Measurements from ENCODE around the gene ALK. TPM values are rescaled to one million over a fixed set of nuclear protein-coding genes. Genes with fewer than 3 reads are reported as not detected.

ALK gene
- total RNA-seq, 2 experiments from 2014 or later: not detected

DNA sequence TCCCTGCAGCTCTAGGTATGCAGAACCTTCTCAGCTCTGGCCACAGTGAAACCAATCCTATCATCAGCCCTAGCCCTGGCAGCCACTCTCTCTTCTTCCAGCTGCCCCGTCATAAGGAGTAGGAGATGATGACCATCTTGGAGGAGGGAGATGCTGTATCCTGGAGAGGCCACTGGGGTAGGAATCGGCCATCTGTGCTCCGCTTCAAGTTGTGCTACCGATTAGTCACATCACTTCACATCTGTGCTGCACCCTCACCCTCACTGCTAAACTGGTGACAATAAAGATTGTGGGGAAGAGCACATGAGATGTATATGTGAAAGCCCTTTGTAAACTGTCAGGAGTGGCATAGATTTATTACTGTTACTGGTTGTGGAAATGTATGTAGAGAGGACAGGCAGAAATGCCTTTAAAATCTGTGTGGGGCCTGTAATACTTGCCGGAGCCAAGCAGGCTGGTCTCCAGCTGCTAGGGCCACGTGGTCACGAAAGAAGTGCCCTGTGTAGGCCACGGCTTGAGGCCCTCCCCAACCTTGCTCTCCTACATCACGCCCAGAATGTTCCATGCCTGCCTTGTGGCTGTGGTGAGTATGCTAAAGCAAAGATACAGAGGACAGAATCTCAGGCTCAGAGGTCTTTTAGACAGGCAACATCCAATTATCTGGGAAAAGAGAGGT is 569.3 kb downstream of the ALK start:
- H3K27ac Mint-ChIP-seq: no peak overlapping the region
- H3K4me1 Mint-ChIP-seq: no peaks in the 10 kb centered on the region
- CTCF ChIA-PET: no interaction called here
- no peaks in the 10 kb centered on the region for H3K9me3 Mint-ChIP-seq
- POLR2A ChIA-PET: no interaction called here
- peaks cover 12% of the 10 kb centered on the region for H3K27me3 Mint-ChIP-seq
- H3K36me3 Mint-ChIP-seq (ENCODE audit: low read depth): no peaks in the 10 kb centered on the region
- DNase-seq: no peak
- no peak overlapping the region for H3K4me3 Mint-ChIP-seq

DNA sequence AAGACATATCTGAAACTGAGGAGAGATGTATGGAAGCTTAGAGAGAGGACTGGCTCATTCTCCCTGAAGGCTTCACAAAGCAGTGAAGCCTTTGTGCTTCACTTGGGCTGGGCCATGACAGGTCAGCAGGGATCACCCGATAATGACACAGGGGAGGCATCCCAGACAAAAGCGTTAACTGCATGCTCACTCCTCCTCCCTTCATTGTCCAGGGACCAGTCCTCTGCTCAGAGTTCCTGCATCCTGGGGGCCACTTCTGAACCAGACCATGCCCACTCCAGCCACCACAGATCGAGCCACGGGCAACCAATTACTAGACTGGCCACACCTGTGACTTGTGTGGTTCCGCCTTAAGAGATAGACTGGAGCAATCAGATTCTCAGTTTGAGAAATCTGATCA is 570.1 kb downstream of the ALK start:
- no peak for DNase-seq
- no peak overlapping the region for H3K27ac Mint-ChIP-seq
- H3K4me1 Mint-ChIP-seq: no peaks in the 10 kb centered on the region
- ChIA-PET POLR2A (no interaction called here), CTCF (no interaction called here)
- H3K36me3 Mint-ChIP-seq (ENCODE audit: low read depth): no peaks in the 10 kb centered on the region
- peaks cover 12% of the 10 kb centered on the region for H3K27me3 Mint-ChIP-seq
- H3K4me3 Mint-ChIP-seq: no peak overlapping the region
- H3K9me3 Mint-ChIP-seq: no peaks in the 10 kb centered on the region

DNA sequence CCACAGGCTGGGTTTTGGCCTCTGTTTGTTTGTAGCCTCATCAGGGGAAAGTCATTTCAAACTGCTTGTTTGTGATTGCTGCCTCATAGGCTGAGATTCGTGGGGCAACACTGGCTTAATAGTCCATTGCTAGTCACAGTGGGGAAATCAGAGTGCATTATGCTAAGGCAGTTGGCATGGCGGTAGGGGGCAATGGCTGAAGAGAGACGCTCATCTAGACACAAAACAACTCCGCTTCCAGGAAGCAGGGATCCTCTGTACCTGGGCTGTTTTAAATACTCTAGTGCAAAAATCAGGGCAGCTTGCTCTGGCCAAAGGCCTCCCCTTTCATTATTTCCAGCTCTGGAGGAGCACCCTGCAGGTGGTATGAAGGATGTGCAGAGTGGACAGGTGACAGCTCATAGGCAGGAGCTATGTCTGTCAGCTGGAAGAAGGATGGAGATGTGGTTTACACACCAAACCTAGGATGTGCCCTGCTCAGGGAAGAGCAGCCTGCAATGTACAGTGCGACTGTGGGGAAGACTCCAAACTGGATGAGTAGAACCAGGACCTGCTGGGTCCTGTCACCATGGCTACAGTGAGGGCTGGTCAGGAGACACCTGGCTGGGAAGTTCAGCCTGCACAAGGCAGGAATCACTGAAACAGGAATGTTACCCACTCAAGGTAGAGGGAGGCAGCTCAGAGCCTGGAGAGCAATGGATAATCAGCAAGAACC is 571.9 kb downstream of the ALK start:
- Mint-ChIP-seq H3K9me3 (no peaks in the 10 kb centered on the region), H3K27me3 (peaks cover 14% of the 10 kb centered on the region), H3K4me1 (no peaks in the 10 kb centered on the region), H3K4me3 (no peak overlapping the region), H3K36me3 (ENCODE audit: low read depth) (no peaks in the 10 kb centered on the region), H3K27ac (no peak overlapping the region)
- CTCF ChIA-PET: no interaction called here
- DNase-seq: no peak
- POLR2A ChIA-PET: no interaction called here

DNA sequence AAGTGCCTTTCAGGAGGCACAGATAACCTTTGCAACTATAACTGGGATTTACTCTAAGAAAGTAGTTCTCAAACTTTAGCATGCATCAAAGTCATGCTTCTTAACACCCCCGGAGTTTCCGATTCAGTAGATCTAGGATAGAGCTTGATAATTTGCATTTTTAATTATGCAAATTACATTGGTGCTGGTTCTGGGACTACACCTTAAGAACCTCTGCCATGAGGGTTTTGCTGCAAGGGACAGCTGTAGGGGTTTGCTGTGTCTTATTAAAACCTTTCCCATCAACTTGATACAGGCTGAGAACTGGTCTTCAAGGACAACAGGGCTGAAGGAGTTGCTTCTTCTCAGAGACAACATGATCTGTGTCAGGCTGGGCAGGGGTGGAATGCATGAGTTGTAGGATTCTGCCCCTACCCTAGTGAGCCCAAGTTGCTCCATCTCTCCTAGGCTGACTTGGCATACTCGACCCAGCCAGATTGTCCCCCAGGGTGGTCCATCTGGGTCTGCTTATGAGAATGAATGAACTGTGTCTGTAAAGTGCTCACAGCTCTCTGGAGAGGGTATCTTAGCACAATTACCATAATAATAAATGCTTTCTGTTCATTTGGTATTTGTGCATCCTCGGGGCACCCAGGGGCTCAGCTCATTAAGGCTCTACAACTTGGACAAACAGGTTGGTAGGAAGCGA is 573.5 kb downstream of the ALK start:
- no peak for DNase-seq

DNA sequence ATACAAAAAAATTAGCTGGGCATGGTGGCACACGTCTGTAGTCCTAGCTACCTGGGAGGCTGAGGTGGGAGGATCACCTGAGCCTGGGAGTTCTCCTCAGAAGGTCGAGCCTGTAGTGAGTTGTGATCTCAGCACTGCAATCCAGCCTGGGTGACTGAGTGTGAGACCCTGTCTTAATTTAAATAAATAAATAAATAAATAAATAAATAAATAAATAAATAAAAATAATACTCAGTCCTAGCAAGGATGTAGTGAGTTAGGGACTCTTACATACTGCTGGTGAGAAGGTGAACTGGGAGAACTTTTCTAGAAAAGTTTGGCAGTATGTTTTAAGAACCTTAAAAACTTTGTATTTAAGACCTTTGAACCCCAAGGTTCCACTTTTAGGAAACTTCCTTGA is 576.1 kb downstream of the ALK start:
- ChIA-PET POLR2A (no interaction called here), CTCF (interaction anchor here (1.2 kb wide), 1 partner anchor 29 kb away, joined by 4 read pairs; no protein-coding TSS in a partner anchor)
- H3K27me3 Mint-ChIP-seq: peaks cover 8% of the 10 kb centered on the region
- no peak overlapping the region for H3K4me3 Mint-ChIP-seq
- no peaks in the 10 kb centered on the region for H3K4me1 Mint-ChIP-seq
- H3K9me3 Mint-ChIP-seq: no peaks in the 10 kb centered on the region
- DNase-seq: no peak
- H3K36me3 Mint-ChIP-seq (ENCODE audit: low read depth): no peaks in the 10 kb centered on the region
- no peak overlapping the region for H3K27ac Mint-ChIP-seq

More for the DNA sequence above, 573.5 kb downstream of the ALK start:
- Mint-ChIP-seq H3K4me1 (no peaks in the 10 kb centered on the region), H3K36me3 (ENCODE audit: low read depth) (no peaks in the 10 kb centered on the region), H3K9me3 (no peaks in the 10 kb centered on the region), H3K27me3 (peaks cover 12% of the 10 kb centered on the region), H3K4me3 (no peak overlapping the region), H3K27ac (no peak overlapping the region)
- POLR2A ChIA-PET: no interaction called here
- CTCF ChIA-PET: no interaction called here

DNA sequence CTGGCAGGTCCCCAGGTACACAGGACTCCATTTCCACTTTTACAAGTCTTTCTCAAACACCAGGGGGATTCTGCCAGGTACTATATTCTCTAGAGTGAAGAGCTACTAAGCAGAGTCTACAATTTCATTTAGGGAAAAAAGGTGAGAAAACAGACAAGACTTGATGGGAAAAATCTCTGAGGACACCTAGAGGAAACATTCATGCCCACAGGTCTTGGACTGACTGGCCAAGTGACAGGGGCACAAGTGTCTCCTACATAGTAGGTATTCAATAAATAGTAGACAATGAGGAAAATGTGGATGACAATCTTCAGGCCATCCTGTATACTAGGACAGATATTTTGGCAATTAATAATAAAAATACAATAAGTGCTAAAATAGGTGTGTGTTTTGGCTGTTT is 577.6 kb downstream of the ALK start:
- peaks cover 8% of the 10 kb centered on the region for H3K27me3 Mint-ChIP-seq
- DNase-seq: no peak
- ChIA-PET CTCF (interaction anchor here (0.9 kb wide), 1 partner anchor 178 kb away, joined by 4 read pairs; no protein-coding TSS in a partner anchor), POLR2A (no interaction called here)
- no peaks in the 10 kb centered on the region for H3K36me3 Mint-ChIP-seq (ENCODE audit: low read depth)
- no peak overlapping the region for H3K4me3 Mint-ChIP-seq
- H3K9me3 Mint-ChIP-seq: no peaks in the 10 kb centered on the region
- no peaks in the 10 kb centered on the region for H3K4me1 Mint-ChIP-seq
- no peak overlapping the region for H3K27ac Mint-ChIP-seq

DNA sequence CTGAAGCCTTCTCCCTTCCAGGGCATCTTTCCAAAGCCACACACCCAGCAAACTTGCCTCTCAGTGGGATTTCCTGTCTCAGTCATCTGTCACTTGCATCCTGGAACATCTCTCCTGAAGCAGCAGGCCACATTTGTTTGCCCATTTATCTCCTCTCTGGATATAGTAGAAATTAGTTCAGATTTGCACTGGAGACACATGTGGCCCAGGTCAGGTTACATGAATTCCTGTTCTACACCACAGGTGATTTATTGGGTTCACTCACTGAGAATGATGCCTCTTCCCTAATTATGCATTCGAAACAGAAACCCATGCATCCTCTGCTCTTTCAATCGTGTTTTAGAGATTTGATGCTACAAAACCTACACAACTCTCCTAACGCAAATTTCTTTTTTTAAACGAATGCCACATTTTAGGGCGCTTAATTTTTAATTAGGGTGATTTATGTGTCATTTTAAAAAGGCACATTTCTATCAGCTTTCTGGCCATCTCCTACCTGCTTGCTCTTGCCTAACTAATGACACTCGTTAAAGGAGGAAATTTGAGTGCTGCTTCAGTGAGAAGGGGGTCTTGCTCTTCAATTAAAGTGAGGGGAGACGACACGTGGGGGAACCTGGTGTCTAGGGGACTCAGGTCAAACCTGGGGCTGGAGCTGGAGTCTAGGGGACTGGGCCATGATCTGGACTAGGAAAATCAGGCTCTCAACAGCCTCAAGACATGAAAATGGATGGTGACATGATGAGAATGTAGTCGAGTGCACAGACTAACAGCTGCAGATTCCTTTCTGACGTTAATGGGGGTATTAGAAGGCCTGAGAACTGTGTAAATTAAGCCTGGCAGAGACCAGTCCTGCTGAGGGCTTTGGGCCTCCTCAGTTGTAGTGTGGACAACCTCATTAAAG is 584.8 kb downstream of the ALK start:
- no peak for DNase-seq
- ChIA-PET CTCF (interaction anchor here (1.1 to 1.2 kb wide), 2 partner anchors 11 to 27 kb away, joined by 3 read pairs; no protein-coding TSS in a partner anchor), POLR2A (no interaction called here)
- H3K36me3 Mint-ChIP-seq (ENCODE audit: low read depth): no peaks in the 10 kb centered on the region
- no peak overlapping the region for H3K4me3 Mint-ChIP-seq
- H3K9me3 Mint-ChIP-seq: no peaks in the 10 kb centered on the region
- H3K27ac Mint-ChIP-seq: no peak overlapping the region
- H3K4me1 Mint-ChIP-seq: no peaks in the 10 kb centered on the region
- peaks cover 3% of the 10 kb centered on the region for H3K27me3 Mint-ChIP-seq

DNA sequence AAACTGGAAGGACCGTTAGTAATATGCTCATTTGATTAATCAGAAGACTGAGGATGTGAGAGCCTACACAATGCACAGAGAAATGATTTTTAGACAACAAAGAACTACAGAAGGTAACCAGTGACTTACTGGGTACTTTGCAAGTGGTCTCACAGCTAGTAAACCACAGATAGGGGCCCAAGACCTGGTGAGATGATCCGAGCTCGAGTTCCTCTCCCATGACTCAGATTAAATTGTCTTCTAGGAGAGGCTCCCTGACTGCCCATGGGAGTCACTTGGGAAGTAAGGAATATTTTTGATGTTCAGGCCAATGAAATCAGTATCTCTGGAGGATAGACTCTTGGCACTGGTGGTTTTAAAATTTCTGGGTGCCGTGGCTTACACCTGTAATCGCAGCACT is 586.0 kb downstream of the ALK start:
- DNase-seq: no peak
- H3K9me3 Mint-ChIP-seq: no peaks in the 10 kb centered on the region
- H3K27me3 Mint-ChIP-seq: peaks cover 3% of the 10 kb centered on the region
- ChIA-PET POLR2A (no interaction called here), CTCF (interaction anchor here (1.3 kb wide), 1 partner anchor 14 kb away, joined by 3 read pairs; no protein-coding TSS in a partner anchor)
- H3K27ac Mint-ChIP-seq: no peak overlapping the region
- no peaks in the 10 kb centered on the region for H3K4me1 Mint-ChIP-seq
- H3K36me3 Mint-ChIP-seq (ENCODE audit: low read depth): no peaks in the 10 kb centered on the region
- no peak overlapping the region for H3K4me3 Mint-ChIP-seq

DNA sequence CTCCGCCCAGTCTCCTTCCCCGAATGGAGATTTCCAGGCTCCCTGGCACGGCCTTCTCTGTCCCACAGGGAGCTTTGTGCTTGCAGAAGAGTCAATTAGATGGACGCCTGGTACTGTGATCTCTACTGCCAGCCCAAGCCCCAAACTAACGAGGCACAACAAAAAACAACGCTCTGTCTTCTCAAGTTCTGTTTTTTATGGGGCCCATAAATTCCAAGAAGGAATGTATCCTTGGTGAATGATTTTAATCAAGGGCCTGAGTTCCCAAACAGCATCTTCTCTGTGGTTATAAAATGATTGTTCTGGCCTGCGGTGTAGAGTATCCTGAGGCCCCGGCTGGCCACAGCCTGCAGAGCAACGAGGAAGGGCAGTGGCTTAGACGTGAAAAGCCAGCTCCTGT is 586.7 kb downstream of the ALK start:
- H3K4me3 Mint-ChIP-seq: no peak overlapping the region
- H3K27me3 Mint-ChIP-seq: peaks cover 3% of the 10 kb centered on the region
- no peaks in the 10 kb centered on the region for H3K4me1 Mint-ChIP-seq
- POLR2A ChIA-PET: no interaction called here
- H3K27ac Mint-ChIP-seq: no peak overlapping the region
- H3K9me3 Mint-ChIP-seq: no peaks in the 10 kb centered on the region
- CTCF ChIA-PET: interaction anchor here (1.3 kb wide), 1 partner anchor 13 kb away, joined by 3 read pairs; no protein-coding TSS in a partner anchor
- no peak for DNase-seq
- H3K36me3 Mint-ChIP-seq (ENCODE audit: low read depth): no peaks in the 10 kb centered on the region

DNA sequence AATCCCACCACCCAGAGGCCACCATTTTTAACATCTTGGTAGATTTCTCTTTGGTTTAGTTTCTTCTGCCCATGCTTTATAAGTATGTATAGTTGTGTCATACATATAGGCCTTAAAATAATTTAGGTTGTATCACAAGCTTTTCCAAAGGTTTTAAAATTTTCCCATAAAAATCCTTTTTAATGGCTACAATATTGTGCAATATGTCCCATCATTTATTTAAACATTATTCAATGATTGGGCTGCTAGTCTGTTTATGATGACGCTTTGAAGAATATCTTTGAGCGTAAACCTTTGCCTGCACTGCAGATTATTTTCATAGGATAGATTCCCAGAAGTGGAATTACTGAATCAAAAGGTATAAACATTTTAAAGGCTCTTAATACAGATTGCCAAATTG is 588.8 kb downstream of the ALK start:
- Mint-ChIP-seq H3K4me1 (no peaks in the 10 kb centered on the region), H3K9me3 (no peaks in the 10 kb centered on the region), H3K36me3 (ENCODE audit: low read depth) (no peaks in the 10 kb centered on the region), H3K4me3 (no peak overlapping the region), H3K27me3 (no peaks in the 10 kb centered on the region), H3K27ac (no peak overlapping the region)
- CTCF ChIA-PET: no interaction called here
- DNase-seq: no peak
- POLR2A ChIA-PET: no interaction called here

DNA sequence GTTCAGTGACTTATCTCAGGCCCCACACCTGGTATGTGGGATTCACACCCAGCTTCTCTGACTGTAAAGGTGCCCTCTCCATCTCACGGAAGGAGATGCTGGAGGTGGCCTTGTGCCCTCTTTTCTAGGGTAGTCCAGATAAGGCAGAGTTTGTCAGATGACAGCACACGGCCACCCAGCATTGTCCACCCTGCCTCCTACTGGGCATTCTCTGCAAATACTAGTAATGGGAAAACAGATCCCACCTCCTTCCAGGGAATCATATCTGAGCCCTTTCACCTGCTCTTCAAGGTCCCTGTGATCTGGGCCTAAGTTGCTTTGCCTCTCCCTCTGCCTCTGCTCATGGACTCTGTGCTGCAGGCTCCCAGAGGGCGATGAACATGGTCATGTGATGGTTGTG is 591.5 kb downstream of the ALK start:
- Mint-ChIP-seq H3K4me1 (peaks cover 9% of the 10 kb centered on the region), H3K4me3 (no peak overlapping the region), H3K36me3 (ENCODE audit: low read depth) (no peaks in the 10 kb centered on the region), H3K27me3 (no peaks in the 10 kb centered on the region), H3K27ac (no peak overlapping the region), H3K9me3 (no peaks in the 10 kb centered on the region)
- CTCF ChIA-PET: no interaction called here
- DNase-seq: no peak
- POLR2A ChIA-PET: no interaction called here

DNA sequence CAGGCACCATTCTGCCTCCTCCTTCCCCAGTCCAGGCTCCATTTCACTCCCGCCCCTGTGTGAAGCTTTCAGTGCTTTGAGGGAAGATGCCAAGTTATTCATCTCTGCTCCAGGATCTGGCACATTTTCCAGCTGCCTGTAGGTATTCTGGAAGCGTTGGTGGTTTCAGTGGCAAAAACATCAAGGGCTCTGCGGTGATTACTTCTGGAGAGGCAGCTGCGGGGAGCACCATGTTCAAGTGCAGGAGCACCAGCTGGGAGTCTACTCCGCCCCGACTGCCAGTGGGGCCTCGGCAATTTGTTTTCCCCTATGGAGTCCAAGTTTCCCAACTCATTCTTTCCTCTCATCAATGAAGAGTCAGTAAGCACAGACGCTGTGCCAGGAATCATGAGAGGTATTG is 594.5 kb downstream of the ALK start:
- H3K36me3 Mint-ChIP-seq (ENCODE audit: low read depth): no peaks in the 10 kb centered on the region
- no peak overlapping the region for H3K4me3 Mint-ChIP-seq
- POLR2A ChIA-PET: no interaction called here
- H3K27ac Mint-ChIP-seq: no peak overlapping the region
- H3K9me3 Mint-ChIP-seq: no peaks in the 10 kb centered on the region
- H3K27me3 Mint-ChIP-seq: peaks cover 7% of the 10 kb centered on the region
- DNase-seq: no peak
- H3K4me1 Mint-ChIP-seq: peaks cover 18% of the 10 kb centered on the region
- CTCF ChIA-PET: interaction anchor here (3.8 kb wide), 1 partner anchor 17 kb away, joined by 13 read pairs; no protein-coding TSS in a partner anchor
